Activated CD4-positive, alpha-beta T cell treated with anti-CD3 and anti-CD28 coated beads, Interleukin-2, amount 50 U/mL, for 1 hour (primary cell): Measurements from ENCODE around the gene GRK5.
"Not testable (repeated sequence)": the region's sequence is repeated elsewhere in the genome, so short reads cannot be mapped to it uniquely, and the experiment has no call there.

Source experiments
- DNase-seq: peaks from one replicate; pipeline ENCODE4 v3.0.0-alpha.2; 2020

Gene GRK5

DNA sequence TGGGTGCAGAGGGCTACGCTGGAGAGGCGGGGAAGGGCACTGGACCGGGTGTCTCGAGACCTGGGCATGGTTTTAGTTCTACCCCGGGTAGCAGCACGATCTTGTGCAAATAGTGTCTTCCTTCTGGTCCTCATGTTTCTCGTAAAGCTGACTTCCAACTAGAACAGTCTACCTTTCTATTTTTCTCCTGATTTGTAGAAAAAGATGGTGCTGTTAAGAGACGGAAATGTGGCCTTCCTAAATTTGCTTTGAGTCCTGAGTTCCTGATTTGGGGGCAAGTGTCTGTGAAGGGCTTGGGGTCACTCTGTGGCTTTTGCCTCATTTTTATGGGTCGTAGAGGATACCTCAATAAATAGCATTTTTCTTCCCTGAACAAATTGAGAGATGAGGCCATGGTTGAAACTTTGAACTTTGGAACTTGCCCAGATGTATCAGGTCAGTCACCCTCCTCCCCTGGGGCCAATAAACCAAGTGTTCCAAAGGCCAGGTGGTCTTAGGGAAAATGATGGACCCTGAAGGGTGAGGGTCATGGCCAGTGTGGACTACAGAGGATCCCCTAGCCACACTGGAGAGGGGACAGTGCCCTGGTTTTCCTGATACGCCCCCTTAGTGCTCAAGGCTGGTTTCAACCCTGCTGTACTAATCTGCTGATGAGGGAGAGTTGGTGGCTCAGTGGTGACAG is 45.2 kb downstream of the GRK5 start:
- no peak for DNase-seq

DNA sequence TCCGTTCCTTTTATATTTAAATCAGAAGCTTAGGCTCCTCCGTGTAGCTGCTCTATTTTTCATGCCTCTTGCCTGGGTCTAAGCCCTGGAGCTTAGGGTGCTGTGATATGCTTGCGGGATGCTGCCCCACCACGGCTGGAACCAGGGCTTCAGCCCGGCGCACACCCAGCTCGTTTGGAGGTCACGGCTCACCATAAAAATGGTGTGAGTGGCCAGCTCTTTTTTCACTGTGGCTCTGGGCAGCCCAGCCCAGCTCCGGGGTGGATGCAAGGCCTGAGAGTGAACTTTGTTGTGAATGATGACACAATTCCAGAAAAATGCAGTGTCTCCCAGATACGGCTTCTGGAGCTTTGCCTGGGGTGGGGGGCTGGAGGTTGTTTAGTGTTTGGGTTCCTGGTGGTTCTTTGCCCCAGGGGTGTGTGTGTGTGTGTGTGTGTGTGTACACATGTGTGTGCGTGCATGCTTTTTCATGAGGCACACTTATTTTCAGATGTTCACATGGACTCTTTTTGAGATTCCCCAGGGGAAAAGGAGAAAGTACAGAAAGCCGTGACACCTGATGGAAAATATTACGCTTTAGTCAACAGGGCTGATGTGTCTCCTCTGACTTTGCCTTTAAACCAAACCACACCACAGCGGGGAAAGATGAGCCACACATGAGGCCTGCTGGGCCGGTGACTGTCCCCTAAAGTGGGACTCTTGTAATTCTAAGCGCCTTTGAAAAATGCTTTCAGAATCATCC is 46.2 kb downstream of the GRK5 start:
- peak; percentile 16 for DNase-seq

DNA sequence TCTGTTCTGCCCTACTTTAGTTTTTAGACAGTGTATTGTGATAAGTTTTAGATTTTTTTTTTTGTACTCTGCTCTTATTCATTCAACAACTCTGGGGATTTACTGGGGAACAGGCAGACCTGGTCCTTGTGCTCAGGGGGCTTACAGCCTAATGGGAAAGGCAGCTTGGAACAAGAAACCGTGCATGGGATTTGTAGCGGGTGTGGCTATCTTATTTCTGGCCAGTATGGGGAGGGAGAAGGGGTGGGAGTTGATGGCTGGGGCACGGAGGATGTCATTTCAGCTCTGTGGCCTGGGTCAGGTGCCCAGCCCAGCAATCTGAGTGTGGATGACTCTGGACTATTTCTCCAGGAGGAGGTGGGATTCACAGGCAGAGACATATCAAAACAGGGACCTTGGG is 47.0 kb downstream of the GRK5 start:
- DNase-seq: no peak

DNA sequence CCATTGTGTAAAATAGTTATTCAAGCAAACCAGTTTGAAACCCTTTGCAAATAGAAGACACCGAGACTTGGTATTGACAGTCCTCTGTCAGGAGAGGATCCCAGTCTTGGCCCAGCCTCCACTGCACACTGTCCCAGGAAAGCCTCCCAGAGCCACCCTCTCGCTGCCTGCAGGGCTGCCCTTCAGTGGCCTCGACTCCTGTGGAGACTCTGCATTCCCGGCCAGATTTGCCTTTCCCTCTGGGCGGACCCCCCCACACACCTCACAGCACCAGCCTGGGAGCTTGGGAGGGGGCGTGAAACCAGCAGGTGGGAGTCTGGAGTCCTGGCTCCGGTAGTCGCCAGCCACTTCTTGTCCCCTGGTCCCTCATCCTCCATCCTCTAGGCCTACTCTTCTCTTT is 48.7 kb downstream of the GRK5 start:
- no peak for DNase-seq

DNA sequence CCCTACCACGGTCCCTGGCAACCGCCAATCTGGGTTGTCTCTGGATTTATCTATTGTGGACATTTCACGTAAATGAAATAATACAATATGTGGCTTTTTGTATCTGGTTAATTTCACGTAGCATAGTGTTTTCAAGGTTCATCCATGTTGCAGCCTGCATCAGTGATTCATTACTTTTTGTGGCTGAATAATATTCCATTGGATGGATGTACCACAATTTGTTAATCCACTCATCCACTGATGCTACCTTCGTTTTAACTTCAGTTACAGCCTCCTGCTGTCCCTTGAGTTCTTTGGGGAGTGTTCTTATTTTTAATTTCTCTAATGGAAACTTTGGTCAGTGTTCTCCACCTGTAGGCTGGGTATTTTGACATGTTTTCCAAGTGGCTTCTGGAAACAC is 49.5 kb downstream of the GRK5 start:
- no peak for DNase-seq

DNA sequence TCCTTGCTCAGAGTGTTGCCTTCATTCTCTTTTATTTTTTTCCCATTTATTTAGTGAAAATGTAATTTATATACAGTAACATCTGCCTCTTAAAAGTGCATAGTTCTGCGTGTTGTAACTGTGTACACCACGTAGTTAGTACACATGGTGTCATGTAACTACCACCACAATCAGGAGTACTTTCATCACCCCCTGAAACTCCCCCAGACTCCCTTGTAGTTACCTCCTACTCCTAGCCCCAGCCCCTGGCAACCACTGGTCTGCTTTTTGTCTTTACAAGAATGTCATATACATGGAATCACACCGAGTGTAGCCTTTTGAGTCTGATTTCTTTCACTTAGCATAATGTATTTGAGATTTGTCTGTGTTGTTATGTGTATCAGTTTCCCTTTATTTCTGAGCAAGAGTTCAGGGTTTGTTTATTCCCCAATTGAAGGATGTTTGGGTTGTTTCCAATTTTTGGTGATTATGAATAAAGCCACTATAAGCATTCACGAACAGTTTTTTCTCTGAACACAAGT is 50.6 kb downstream of the GRK5 start:
- DNase-seq: no peak

DNA sequence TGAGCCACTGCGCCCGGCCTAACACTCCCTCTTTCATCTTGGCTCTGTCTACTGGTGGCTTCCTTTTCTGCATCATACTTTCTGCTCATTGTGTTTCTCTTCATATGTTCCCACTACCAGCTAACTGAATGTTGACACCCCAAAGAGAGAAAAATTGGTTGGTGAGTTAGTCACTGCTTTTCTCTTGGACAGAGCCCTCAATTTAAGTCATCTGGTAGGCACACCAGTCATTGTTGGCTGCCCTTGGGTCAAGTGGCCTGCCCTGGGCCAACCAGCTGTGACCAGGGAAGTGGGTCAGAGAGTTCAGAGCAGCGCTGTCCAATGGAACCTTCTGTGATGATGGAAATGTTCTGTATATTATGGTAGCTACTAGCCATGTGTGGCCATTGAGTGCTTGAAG is 52.0 kb downstream of the GRK5 start:
- DNase-seq: no peak

DNA sequence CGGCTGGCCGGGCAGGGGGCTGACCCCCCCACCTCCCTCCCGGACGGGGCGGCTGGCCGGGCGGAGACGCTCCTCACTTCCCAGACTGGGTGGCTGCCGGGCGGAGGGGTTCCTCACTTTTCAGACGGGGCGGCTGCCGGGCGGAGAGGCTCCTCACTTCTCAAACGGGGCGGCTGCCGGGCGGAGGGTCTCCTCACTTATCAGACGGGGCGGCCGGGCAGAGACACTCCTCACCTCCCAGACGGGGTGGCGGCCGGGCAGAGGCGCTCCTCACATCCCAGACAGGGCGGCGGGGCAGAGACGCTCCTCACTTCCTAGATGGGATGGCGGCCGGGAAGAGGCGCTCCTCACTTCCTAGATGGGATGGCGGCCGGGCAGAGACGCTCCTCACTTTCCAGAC is 53.6 kb downstream of the GRK5 start:
- DNase-seq: not testable (repeated sequence)

DNA sequence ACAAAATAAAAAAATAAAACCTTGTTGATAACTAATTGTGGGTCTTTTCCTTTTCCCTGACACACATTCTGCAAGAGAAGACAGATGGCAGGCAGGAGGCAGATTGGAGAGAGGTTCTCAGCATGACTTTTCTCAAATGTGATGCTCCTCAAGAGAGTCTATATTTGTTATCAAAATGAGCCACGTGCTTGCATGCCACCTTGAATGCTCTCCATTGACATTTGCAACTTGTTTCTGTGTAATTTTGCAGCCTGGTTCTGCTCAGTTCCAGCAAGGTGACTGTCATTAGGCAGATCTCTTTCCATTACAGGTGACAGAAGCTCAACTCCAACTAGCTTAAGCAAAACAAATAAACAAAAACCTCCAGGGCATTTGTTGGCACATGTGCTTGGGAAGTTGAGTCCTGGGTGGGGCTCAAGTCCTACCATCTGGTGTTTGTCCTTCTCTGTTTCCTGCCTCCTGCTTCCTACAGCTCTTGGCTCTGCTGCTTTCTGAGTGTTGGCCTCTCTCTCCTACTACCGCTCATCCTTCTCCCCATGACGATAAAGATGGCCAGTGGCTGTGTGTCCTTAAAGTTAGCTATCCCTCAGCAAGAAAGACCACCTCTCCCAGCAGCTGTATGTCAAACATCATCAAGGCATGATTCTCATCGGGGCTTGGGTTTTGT is 56.7 kb downstream of the GRK5 start:
- no peak for DNase-seq

DNA sequence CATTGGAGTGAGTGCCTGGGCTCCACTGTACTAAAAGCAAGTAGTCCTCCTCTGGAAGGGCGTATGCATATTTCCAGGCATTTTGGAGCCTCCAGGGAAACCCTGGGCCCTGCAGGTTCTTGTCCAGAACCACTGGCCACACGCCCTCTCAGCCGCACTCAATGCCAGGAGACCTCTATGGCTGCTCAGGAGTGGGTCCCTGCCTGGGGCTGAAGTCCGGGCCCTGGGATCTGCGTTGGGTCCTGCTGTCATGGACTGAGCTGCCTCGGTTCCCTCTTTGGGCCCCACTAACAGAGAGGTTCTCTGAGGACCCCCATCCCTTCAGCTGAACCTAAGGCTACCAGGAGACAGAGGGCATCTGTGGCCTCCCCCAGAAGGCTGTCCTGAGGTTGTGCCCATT is 58.3 kb downstream of the GRK5 start:
- no peak for DNase-seq

DNA sequence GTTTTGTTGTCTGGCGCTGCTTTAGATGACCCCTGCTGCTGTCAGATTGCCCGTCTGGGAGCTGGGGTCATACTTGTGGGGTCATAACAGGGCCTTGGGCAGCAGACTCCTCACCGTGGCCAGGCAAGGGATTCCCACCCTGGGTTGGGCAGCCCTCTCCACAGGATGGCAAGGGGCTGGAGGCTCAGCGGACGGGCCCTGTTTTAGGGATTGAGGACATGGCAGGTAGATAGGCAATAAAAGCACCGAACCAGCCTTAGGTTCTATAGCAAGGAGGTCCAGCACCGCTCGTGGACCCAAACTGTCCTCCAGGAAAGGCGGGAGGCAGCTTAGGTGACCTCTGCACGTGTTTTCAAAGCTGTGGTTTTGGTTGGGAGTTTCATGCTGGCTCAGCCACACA is 60.0 kb downstream of the GRK5 start:
- DNase-seq: no peak

DNA sequence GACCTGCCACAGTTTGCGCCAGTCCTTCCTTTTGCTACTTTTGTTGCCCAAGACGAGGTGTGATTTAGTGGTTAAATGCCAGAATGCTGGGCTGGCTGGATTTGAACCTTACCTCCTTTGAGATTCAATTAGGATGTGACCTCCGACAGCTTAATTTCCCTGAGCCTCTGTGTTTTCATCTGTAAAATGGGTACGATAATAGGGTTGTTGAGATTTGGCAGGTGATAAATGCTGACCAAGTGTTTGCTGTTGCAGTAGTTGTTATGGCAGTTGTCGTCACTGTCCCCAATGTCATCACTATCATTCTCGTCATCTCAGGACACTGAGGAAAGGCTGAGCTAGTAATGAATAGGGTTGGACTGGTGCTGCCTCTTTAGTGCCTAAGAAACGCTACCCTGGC is 61.1 kb downstream of the GRK5 start:
- no peak for DNase-seq

DNA sequence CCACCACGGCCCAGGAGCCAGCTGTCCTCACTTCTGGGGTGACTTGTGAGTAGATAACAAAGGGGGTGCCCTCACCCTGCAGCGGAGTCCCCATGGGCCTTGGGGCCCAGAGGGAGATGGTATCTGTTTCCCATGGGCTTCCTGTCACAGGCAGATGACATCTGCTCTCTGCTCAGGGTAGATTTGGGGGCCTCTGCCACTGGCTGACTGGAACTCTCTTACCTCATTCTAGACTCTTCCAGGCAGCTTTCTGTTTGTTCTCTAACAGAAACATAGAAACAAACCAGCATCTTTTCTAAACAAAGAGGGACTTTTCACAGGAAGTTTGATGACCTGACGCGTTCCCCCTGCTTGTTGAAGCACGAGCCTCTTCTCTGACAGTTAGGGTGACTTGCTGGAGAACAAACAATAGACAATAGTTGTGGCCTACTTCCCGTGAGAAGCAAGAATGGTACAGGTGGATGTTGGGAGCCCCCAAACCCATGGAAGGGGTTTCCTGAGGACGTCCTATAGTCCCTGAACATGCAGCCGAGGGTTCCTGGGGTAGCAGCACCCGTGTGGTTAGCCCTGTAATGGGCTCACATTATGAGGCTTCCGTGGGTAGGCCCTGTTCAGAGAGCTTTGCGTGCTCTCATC is 61.6 kb downstream of the GRK5 start:
- DNase-seq: peak; percentile 71

DNA sequence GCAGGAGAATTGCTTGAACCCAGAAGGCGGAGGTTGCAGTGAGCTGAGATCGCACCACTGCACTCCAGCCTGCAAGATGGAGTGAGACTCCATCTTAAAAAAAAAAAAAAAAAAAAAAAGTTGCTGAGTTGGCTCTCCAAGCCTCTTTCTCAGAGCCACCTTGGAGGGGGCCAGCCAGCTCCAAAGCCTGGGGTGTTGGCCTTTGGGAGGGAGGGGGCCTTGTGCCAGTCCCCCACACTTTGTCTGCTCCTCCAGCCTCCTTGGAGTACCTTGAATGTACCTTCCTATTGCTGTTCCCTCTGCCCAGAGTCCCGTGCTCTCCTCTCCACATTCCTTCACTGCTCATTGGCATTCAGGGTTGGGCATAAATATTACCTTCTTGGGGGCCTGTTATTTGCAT is 62.4 kb downstream of the GRK5 start:
- no peak for DNase-seq

DNA sequence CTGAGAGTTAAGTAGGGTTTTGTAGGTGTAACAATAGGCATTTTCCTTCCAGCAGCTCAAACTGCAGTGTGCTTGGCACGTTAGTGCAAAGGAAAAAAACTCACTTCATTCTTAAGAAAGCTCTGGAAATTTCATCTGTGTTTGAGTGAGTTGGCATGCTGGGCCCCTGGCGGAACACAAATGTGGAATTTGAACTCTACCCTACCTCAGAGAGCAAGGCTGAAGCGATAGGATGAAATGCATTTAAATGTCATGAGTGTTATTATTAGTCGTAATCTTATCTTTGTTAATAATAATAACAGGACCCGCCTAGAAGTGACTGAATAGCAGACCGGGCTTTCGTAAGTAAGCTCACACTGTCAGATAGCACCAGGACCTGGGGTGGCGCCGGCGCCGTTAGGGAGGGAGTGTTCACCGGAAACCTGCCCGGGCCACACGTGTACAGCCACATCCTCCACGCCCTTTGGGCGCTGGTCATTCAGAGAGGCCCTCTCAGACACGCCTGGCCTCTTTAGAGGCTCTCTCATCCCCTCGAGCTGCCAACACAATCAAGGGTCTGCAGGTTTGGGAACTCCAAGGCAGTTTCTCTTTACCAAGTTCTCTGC is 63.5 kb downstream of the GRK5 start:
- peak; percentile 49 for DNase-seq

DNA sequence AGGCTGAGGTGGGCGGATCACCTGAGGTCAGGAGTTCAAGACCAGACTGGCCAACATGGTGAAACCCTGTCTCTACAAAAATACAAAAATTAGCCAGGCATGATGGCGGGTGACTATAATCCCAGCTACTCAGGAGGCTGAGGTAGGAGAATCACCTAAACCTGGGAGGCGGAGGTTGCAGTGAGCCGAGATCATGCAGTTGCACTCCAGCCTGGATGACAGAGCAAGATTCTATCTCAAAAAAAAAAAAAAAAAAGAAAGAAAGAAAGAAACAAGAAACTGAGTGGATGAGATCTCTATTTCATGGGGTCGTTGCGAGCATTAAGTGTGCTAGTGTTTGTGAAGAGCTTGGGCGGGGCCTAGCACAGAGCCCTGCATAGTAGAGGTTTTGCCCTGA is 65.0 kb downstream of the GRK5 start:
- not testable (repeated sequence) for DNase-seq

DNA sequence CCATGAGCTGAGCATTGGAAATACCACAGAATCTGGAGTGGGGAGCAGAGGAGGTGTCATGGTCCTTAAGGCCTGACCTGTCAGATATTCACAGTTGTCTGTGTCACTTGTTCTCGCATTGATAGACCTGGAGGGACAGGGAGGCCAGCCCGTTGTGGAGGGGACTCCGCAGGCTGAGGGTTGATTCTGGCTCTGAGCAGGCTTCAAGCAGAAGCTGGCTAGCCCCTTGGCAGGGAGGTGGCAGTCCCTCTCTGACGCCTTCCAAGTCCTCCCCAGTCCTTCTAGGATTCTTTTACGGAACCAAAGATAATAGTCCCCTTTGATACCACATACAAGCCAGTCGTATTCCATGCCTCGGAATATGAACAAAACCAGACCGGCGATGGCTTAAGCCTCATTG is 65.4 kb downstream of the GRK5 start:
- no peak for DNase-seq

DNA sequence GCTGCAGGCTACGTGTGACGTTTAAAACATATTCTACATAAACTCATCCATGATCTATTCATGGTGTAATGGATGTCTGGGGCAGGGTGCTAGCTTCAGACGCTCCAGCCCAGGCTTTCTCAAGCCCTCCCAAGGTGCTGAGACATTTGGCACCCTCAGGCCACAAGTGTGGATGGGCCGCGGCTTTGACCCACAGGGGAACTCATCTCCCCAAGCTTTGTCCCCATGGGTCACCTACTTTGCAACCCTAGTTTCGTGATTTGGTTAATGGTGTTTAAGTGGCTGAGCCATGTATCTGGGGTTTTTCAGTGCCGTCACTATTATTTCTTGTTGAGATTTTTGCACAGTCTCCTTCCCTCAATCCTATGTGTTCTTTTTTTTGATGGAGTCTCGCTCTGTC is 66.0 kb downstream of the GRK5 start:
- no peak for DNase-seq

DNA sequence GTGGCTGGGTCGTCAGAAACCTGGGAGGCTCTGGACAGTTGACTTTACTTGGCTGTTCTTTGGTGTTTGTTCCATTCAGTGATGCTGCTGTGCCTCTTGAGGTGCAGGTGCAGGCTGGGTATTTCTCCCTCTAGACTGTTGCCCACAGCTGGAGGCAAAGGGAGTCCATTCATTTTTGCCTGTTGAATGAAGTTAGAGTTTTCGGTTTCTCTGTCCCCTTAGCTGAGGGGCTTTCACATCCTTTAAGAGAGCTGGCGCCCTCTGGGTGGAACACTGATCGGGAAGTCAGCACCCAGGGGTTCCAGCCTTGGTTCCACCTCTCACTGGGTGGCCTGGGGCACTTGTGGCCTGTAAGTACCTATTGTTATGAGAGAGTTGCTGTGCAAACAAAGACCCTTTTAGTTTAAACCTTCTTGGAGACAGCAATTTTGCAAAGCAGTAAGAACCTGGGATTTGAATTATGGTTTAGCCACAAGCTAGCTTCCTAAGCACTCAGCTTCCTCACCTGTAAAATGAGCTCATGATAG is 67.2 kb downstream of the GRK5 start:
- DNase-seq: no peak

DNA sequence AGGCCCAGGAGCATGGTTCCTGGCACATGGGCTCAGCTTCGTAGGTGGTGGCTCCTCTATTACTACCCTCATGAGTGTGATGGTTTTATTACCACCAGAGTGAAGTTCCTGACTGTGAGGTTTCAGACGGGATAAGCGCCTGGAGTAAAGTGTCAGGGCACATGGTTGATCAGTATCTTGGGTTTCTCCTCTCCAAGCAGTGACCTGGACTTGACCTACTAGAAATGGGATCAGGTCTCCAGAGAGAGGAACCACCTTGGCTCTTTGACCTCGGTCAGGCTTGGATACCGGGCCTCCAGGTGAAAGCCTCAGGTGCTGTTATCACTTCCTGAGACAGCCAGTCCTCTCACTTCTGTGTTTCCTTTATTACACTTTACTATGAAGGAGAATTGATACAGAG is 67.7 kb downstream of the GRK5 start:
- DNase-seq: no peak

DNA sequence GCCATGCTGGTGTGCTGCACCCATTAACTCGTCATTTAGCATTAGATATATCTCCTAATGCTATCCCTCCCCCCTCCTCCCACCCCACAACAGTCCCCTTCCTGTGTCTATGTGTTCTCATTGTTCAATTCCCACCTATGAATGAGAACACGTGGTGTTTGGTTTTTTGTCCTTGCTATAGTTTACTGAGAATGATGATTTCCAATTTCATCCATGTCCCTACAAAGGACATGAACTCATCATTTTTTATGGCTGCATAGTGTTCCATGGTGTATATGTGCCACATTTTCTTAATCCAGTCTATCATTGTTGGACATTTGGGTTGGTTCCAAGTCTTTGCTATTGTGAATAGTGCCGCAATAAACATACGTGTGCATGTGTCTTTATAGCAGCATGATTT is 68.8 kb downstream of the GRK5 start:
- DNase-seq: not testable (repeated sequence)

DNA sequence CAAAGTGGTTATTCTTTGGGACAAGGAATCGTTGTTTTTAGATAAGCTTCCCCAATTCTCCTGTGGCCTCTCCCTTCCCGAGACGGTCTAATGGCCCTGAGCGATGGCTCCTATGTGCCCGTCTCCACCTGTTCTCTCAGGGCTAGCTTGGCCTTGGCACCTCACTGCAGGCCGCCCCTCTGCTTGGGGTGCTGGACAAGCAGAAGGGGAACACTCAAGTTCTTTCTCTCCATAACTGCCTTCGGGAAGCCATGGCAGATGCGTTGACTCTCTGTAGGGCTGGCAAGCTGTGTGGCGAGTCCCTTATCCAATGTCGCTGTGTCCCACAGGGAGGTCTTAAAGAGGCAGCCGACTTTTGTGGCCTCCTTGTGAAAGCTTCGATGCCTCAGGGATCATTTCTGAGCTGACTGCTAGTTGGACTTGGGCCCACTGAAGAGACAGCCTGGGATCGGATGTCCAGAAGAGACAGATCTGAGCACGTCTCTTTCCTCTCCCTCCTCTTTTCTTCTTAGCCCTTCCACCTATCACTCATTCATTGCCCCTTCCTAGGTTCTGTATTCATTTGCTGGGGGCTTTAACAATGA is 70.8 kb downstream of the GRK5 start:
- DNase-seq: no peak

DNA sequence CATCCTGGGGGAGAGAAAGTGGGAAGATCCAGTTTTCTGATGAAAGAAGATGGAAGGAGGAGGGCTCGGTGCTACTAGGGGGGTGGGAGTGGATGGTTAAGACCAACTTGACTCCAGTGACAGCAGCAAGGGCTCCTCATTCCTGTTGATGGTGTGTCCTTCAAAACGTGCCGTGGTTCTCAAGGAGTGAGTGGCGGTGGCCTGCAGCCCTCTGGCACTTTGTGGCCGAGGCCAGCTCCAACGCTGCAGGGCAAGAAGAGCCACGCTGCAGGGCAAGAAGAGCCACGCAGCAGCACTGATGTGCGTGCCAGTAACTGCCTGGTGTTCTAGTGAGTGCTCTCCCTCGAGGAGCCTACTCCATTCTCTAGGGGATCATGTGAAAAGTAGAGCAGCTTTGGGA is 72.1 kb downstream of the GRK5 start:
- no peak for DNase-seq
